HG02588 (cell line): Measurements from ENCODE around the gene PRADC1.

Experiments used
- ATAC-seq: cut with Tn5 transposase; IDR thresholded peaks from one replicate; pipeline ENCODE4 v1.9.1; 2021; ENCODE audit warnings: mild to moderate bottlenecking, moderate library complexity; ENCODE audit not compliant: unreplicated experiment

PRADC1 gene

DNA sequence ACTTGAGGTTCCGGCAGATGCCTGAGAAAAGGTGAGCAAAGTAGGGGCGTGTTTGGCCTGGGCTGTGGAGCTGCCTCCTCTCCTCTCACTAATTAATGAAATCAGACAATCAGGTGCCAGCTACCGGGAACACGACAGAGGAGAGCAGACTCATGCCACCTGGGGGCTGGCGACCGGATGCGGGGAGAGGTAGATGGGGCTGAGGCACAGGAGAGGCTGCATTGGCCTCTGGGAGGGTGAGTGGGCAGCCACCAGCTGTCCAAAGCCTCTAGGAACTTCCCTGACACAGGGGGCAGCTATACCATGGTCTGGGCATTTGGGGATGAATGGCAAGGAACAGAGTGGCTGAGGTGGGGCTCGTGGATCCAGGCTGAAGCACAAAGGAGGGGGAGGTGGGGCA lies 26.2 kb upstream of the PRADC1 start:
- ATAC-seq = no peak

DNA sequence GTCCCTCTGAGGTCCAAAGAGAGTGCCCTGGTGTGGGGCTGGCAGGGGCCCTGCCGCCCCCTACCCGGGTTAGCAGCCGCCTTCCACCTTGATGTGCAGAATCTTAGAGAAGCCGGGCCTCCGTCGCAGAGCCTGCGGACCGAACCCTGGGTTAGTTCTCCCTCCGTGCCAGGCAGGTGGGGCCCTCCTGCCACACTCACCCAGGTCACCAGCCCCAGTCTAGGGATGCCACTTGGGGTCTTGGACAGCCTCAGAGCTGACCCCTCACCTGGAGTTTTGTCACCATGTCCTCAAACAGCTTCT lies 25.8 kb upstream of the PRADC1 start:
- ATAC-seq = no peak

GRCh38 chr2:73258186-73258912 lies 25.3 kb upstream of the PRADC1 start:
- ATAC-seq = no peak

DNA sequence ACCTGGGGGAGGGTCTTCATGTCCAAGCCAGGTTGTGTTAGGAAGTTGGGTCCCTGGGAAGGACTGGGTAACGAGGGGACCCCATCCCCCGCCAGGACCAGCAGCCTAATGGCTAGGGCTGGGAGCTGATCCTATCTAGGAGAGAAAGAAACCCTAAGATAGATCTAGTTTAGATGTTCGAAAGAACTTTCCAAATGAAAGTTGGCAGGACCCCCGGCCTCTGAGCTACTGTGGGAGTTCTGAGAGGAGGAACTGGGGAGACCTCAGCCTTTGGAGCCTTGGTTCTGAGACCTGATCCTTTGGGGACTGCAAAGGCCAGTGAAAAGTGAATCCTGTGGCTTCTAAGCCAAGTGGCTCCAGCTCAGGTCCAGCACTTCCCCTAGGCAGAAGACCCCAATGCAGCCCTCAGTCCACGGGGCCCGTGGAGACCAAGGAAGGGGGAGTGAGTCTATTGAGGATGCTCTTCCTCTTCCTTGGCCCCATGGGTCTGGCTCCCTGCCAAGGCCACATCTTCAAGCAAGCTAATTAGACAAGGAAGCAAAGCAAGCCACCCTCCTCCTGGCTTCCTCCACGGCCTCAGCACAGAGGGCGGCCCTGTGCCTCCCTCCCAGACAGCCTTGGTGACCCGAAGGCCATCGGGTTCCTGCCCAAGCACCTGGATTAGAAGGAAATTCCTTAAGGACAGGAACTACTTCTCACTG lies 24.5 kb upstream of the PRADC1 start:
- no peak for ATAC-seq

GRCh38 chr2:73257021-73257420 lies 24.0 kb upstream of the PRADC1 start:
- no peak for ATAC-seq

GRCh38 chr2:73256618-73256922 lies 23.5 kb upstream of the PRADC1 start:
- no peak for ATAC-seq

DNA sequence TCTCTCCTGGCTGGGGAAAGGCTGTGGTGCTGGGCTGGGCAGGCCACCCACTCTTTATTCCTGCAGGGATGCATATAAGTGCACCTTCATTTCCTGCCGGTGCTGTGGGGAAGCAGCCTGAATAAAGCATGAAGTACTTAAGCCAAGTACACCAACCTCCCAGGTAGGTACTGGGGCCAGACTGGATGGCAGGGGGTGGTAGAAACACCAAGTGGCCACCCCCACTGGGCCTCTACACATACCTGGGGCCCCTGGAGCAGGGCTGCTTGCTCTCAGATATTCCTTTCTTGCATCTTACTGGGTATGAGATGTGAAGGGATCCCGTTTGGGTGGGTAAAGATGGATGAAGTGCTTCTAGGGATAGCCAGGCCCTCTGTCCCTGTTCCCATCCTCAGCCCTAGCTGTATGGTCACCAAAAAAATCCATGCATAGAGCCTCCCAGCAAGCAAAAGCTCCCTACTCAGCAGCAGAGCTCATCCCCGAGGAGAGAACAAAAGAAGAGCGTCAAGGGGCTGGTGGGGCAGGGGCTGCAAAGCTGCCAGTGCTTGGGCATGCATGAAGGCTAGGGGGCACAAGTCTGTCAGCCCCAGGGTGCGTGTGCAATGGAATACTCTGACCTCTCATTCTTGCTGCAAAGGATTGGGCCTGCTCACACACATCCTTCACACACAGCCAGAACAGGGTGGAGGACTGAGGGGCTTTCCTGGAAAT lies 23.0 kb upstream of the PRADC1 start:
- ATAC-seq = no peak

DNA sequence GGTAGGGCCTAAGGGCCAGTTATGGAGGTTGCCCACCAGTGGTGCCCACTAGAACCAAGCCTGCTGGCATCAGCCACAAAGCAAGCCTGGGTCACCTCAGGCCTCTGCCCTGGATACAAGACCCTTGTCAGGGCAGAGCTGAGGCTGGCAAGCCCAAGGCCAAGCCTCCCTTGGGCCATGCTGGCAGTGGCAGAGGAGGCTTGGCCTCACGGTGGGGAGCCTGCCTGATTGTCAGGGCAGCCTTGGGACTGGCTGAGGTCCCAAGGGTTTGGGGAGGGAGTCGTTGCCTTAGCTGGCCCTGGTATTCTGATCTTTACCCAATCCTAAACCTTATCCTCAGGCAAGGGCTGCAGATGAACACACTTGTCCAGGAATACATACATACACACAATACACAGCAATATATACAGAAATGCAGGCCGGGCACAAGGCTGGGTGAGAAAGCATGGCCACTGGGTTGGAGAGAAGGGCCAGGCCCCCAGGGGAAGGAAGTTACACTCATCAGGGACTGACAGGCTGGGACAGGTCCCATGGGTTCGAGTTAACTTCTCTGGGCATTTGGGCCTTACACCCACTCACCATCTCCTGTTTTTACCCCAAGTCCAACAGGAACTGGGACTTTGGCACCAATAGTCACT lies 22.1 kb upstream of the PRADC1 start:
- no peak for ATAC-seq

- ATAC-seq = no peak
These were observed 21.4 kb upstream of the PRADC1 start for GRCh38 chr2:73254343-73255006.

GRCh38 chr2:73253901-73254300 lies 20.9 kb upstream of the PRADC1 start:
- ATAC-seq = no peak

DNA sequence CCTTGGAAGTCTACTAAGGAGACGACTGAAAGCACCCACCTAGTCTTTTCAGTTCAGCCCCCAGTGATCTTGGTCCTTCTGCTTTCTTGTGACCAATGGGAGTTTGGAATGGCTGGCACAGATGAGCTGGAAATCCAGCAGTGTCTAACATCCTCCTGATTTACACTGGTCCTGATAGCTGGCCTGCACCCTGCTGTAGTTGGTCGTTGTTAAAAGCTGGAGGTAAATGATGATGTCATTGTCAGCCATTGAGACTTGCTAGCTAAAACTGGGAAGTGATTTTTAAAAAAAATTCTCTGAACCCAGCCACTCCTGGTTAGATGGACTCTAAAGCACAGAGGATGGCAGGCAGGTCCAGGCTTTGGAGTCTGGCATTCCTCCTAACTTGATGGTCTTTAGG lies 20.4 kb upstream of the PRADC1 start:
- no peak for ATAC-seq

GRCh38 chr2:73252238-73253027 lies 19.4 kb upstream of the PRADC1 start:
- ATAC-seq = no peak

- no peak for ATAC-seq
These were observed 18.1 kb upstream of the PRADC1 start for GRCh38 chr2:73250872-73251846.

- no peak for ATAC-seq
These were observed 16.6 kb upstream of the PRADC1 start for GRCh38 chr2:73249636-73250035.

GRCh38 chr2:73246850-73247249 lies 13.8 kb upstream of the PRADC1 start:
- no peak for ATAC-seq

DNA sequence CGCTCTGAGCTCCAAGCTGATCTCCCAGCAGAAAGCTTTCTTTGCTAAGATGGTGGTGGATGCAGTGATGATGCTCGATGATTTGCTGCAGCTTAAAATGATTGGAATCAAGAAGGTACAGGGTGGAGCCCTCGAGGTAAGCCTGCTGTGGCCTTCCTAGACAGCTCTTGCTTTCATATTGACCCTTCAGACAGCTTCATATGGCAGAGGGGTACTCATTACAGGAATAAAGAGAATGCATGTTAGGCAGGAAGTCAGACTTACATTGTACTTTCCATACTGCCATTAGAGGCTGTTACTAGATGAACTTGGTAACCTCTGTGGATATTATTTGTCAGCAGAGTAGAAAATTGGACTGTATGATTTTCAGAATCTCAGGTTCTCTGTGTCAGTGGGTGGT lies 11.5 kb upstream of the PRADC1 start:
- ATAC-seq = no peak

- ATAC-seq = no peak
These were observed 11.0 kb upstream of the PRADC1 start for GRCh38 chr2:73243884-73244570.

DNA sequence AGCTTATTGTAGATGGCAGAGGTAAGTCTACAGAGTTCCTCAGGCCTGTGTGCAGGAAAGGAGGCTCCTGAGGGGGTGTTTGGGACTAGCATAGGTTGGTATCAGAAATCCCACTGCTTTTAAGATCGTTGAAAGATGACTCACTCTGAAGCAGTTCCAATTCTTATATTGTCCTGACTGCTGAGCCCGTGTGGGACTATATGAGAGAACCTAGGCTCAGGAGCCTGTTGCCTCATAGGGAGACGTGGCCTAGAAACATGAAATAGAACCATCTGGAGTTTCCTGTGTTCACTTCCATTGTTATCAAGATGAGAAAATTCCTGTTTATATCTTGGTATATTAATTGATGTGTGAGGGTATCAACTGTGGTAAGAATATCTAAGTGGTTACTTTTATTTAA lies 6.7 kb upstream of the PRADC1 start:
- ATAC-seq = no peak

GRCh38 chr2:73238976-73239375 lies 5.9 kb upstream of the PRADC1 start:
- no peak for ATAC-seq
